HCT116 (cell line): ENCODE data around the gene NBEAL2. TPM values are rescaled to one million over a fixed set of nuclear protein-coding genes. Genes with fewer than 3 reads are reported as not detected.

Experiments used
- ATAC-seq: fragments of 200-7000 bp; cut with Tn5 transposase; 2 replicates; pipeline ENCODE4 v1.9.1; 2020; ENCODE audit warnings: mild to moderate bottlenecking, moderate library complexity
- BruUV-seq: library from RNA; stranded (reverse); fragments of 400-500 nt; replicated peaks from 2 replicates; lab custom pipeline; 2021; lab: Mats Ljungman, UMichigan
- CTCF ChIA-PET: fragments of 300-600 bp; sonication (Branson Sonifier 250); formaldehyde crosslinking; loops from one replicate; lab custom pipeline; 2021; ENCODE audit warnings: antibody characterized with exemption; lab: Charles Lee
- POLR2A ChIA-PET: fragments of 300-600, 350-600 bp; sonication (Branson Sonifier 250); formaldehyde crosslinking; loops from one replicate; lab custom pipeline; 2021; ENCODE audit warnings: antibody characterized with exemption; lab: Charles Lee
- RAD21 ChIA-PET, 2 experiments: fragments of 300-600 bp; sonication (Branson Sonifier 250); formaldehyde crosslinking; loops; one replicate each; lab custom pipeline; 2023; ENCODE audit warnings: low total read pairs in 2 of 2; ENCODE audit not compliant: uncharacterized antibody in 2 of 2, unreplicated experiment in 2 of 2, low non-redundant PET in 1 of 2; lab: Charles Lee
- DNase-seq: peaks from one replicate; pipeline ENCODE4 v3.0.0-alpha.2; 2010; ENCODE audit warnings: low read depth, low spot score
- H2AFZ ChIP-seq: fragments of 200-600 bp; shearing (Covaris generic), sonication (generic); 2 replicates; pipeline ENCODE4 v1.6.1; 2017; ENCODE audit warnings: low read depth, mixed run types, mixed read lengths, antibody characterized with exemption, low read length; ENCODE audit not compliant: poor library complexity, severe bottlenecking
- H3K27ac ChIP-seq: 2 replicates; pipeline ENCODE4 v1.5.1; 2012; ENCODE audit warnings: low read depth, low read length
- H3K27me3 ChIP-seq: fragments of 200-600 bp; sonication (generic); 2 replicates; pipeline ENCODE4 v1.6.1; 2016; ENCODE audit warnings: mixed run types, low read length, mixed read lengths; ENCODE audit not compliant: insufficient read depth
- H3K36me3 ChIP-seq, 2 experiments: fragments of 200-500 bp in 1 of 2; fragments of 200-600 bp in 1 of 2; sonication (Bioruptor generic) in 1 of 2; sonication (generic) in 1 of 2; 2 replicates each; pipeline versions ENCODE4 v1.5.1 to v1.6.1; 2014 to 2016; ENCODE audit warnings: low read length in 2 of 2, inconsistent platforms in 1 of 2, mixed read lengths in 1 of 2, mixed run types in 1 of 2; ENCODE audit not compliant: insufficient read depth in 2 of 2, control insufficient read depth in 1 of 2
- H3K4me1 ChIP-seq, 2 experiments: fragments of 200-600 bp in 1 of 2; sonication (generic) in 1 of 2; 2 replicates each; pipeline versions ENCODE4 v1.5.1 to v1.6.1; 2012 to 2017; ENCODE audit warnings: low read length in 2 of 2, inconsistent platforms in 1 of 2, mild to moderate bottlenecking in 1 of 2, mixed read lengths in 1 of 2, mixed run types in 1 of 2, moderate library complexity in 1 of 2; ENCODE audit not compliant: insufficient read depth in 2 of 2, control insufficient read depth in 1 of 2
- H3K4me2 ChIP-seq: fragments of 200-600 bp; sonication (generic); 2 replicates; pipeline ENCODE4 v1.6.1; 2017; ENCODE audit warnings: mixed run types, low read length, mixed read lengths
- H3K4me3 ChIP-seq, 2 experiments: fragments of 200-600 bp in 1 of 2; sonication (generic) in 1 of 2; replicated peaks in 1 of 2; 2 replicates each; pipeline ENCODE4 v1.5.1; 2011 to 2016; ENCODE audit warnings: low read length in 2 of 2, control low read depth in 1 of 2, low read depth in 1 of 2, mild to moderate bottlenecking in 1 of 2, mixed read lengths in 1 of 2, mixed run types in 1 of 2
- H3K79me2 ChIP-seq: fragments of 200-600 bp; sonication (generic); 2 replicates; pipeline ENCODE4 v1.6.1; 2017; ENCODE audit warnings: mild to moderate bottlenecking, mixed run types, low read length, moderate library complexity, mixed read lengths; ENCODE audit not compliant: insufficient read depth
- H3K9ac ChIP-seq: fragments of 200-600 bp; sonication (generic); 2 replicates; pipeline ENCODE4 v1.6.1; 2016; ENCODE audit warnings: low read length, mixed read lengths
- H3K9me2 ChIP-seq: fragments of 200-600 bp; sonication (generic), shearing (Covaris generic); 2 replicates; pipeline ENCODE4 v1.6.1; 2017; ENCODE audit warnings: mixed run types, mild to moderate bottlenecking, moderate library complexity; ENCODE audit not compliant: insufficient read depth
- H3K9me3 ChIP-seq, 2 experiments: fragments of 200-500 bp in 1 of 2; fragments of 200-600 bp in 1 of 2; sonication (Bioruptor generic) in 1 of 2; sonication (generic) in 1 of 2; 2 replicates each; pipeline ENCODE4 v1.6.1; 2014 to 2017; ENCODE audit warnings: low read length in 2 of 2, mixed read lengths in 2 of 2, inconsistent platforms in 1 of 2, low read depth in 1 of 2, mild to moderate bottlenecking in 1 of 2, mixed run types in 1 of 2, moderate library complexity in 1 of 2; ENCODE audit not compliant: control insufficient read depth in 1 of 2, insufficient read depth in 1 of 2
- H4K20me1 ChIP-seq: fragments of 200-600 bp; sonication (generic), shearing (Covaris generic); 2 replicates; pipeline ENCODE4 v1.6.1; 2017; ENCODE audit warnings: mixed run types, mild to moderate bottlenecking, moderate library complexity; ENCODE audit not compliant: insufficient read depth
- CBX3 ChIP-seq: IDR thresholded peaks from 2 replicates; pipeline ENCODE4 v1.6.1; 2012; ENCODE audit warnings: low read depth
- ELF1 ChIP-seq: IDR thresholded peaks from 2 replicates; pipeline ENCODE4 v1.6.1; 2012; ENCODE audit warnings: low read depth, borderline replicate concordance
- EZH2 ChIP-seq: fragments of 200-600 bp; sonication (generic); IDR thresholded peaks from 2 replicates; pipeline ENCODE4 v1.6.1; 2017; ENCODE audit warnings: antibody characterized with exemption, mixed run types
- SP1 ChIP-seq: IDR thresholded peaks from 2 replicates; pipeline ENCODE4 v1.6.1; 2012; ENCODE audit warnings: low read depth
- SRF ChIP-seq: IDR thresholded peaks from 2 replicates; pipeline ENCODE4 v1.6.1; 2012; ENCODE audit warnings: low read depth
- ZFX ChIP-seq: fragments of 450-650 bp; IDR thresholded peaks from 2 replicates; pipeline ENCODE4 v1.6.1; 2017
- intact Hi-C: fragments of 100-400 bp; cut with micrococcal nuclease; formaldehyde crosslinking; loops from 2 replicates; pipeline ENCODE4 v1.10.0; 2022
- total RNA-seq: library from RNA; stranded (reverse); gene quantifications from one replicate; pipeline ENCODE4 v1.2.1, GENCODE V29; 2021; ENCODE audit not compliant: unreplicated experiment
- TF ChIP-seq, protein P1 (sequence below), 3 experiments: fragments of 200-600 bp in 1 of 3; sonication (generic) in 1 of 3; IDR thresholded peaks in 2 of 3; conservative IDR thresholded peaks in 1 of 3; 2 replicates each; pipeline ENCODE4 v1.5.1; 2012 to 2017; ENCODE audit warnings: low read depth in 2 of 3, low read length in 2 of 3, antibody characterized with exemption in 1 of 3, borderline replicate concordance in 1 of 3, control low read depth in 1 of 3, mild to moderate bottlenecking in 1 of 3, mixed read lengths in 1 of 3, mixed run types in 1 of 3, moderate library complexity in 1 of 3; ENCODE audit not compliant: insufficient read depth in 1 of 3

Gene NBEAL2
- total RNA-seq, 1 experiment from 2014 or later, result 72.9 TPM

DNA sequence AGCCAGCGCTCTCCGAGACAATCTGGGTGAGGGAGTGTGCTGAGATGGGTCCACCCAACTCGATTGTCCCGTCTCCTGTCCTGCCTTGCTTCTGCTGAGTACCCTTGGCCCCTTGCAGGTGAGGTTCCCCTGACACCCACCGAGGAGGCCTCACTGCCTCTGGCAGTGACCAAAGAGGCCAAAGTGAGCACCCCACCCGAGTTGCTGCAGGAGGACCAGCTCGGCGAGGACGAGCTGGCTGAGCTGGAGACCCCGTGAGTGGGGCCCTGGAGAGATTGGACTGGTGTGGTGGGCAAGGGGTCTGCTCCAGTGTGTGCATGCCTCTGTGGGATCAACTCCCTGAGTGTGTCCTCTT is 23.6 kb downstream of the NBEAL2 start:
- no peak overlapping the region for H2AFZ ChIP-seq
- BruUV-seq, result no TSS peak
- no peak for TF ChIP-seq ELF1
- TF ChIP-seq, protein P1, sequence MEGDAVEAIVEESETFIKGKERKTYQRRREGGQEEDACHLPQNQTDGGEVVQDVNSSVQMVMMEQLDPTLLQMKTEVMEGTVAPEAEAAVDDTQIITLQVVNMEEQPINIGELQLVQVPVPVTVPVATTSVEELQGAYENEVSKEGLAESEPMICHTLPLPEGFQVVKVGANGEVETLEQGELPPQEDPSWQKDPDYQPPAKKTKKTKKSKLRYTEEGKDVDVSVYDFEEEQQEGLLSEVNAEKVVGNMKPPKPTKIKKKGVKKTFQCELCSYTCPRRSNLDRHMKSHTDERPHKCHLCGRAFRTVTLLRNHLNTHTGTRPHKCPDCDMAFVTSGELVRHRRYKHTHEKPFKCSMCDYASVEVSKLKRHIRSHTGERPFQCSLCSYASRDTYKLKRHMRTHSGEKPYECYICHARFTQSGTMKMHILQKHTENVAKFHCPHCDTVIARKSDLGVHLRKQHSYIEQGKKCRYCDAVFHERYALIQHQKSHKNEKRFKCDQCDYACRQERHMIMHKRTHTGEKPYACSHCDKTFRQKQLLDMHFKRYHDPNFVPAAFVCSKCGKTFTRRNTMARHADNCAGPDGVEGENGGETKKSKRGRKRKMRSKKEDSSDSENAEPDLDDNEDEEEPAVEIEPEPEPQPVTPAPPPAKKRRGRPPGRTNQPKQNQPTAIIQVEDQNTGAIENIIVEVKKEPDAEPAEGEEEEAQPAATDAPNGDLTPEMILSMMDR (IDR thresholded peaks at IDR 0.05 in 2 of 3, conservative IDR thresholded peaks at IDR 0.05 in 1 of 3; ENCODE audit: borderline replicate concordance in 1 of 3, insufficient read depth in 1 of 3, low read depth in 2 of 3, low read length in 2 of 3), result no peak
- no peak for TF ChIP-seq SP1
- TF ChIP-seq, all 23 proteins: peak for 0
- Histone ChIP-seq H3K4me3 (no peak overlapping the region), H3K9ac (no peak overlapping the region), H3K27ac (no peak overlapping the region), H3K4me2 (no peak overlapping the region), H3K9me2 (no peaks in the 10 kb centered on the region), H3K36me3 (peaks cover 0 to 24% of the 10 kb centered on the region in 2 experiments; a peak in 2 of 4 replicates), H3K9me3 (no peaks in the 10 kb centered on the region), H3K4me1 (peaks cover 0 to 14% of the 10 kb centered on the region in 2 experiments; a peak in 1 of 4 replicates), H3K79me2 (no peaks in the 10 kb centered on the region), H3K27me3 (no peaks in the 10 kb centered on the region), H4K20me1 (no peaks in the 10 kb centered on the region)
- no peak for DNase-seq
- POLR2A ChIA-PET, result no interaction called here
- RAD21 ChIA-PET, result no interaction called here
- intact Hi-C loops, result no loop called here
- CTCF ChIA-PET, result interaction anchor here (2.3 kb wide), 1 partner anchor 321 kb away, joined by 9 read pairs; no protein-coding TSS in a partner anchor
- no peak for ATAC-seq

DNA sequence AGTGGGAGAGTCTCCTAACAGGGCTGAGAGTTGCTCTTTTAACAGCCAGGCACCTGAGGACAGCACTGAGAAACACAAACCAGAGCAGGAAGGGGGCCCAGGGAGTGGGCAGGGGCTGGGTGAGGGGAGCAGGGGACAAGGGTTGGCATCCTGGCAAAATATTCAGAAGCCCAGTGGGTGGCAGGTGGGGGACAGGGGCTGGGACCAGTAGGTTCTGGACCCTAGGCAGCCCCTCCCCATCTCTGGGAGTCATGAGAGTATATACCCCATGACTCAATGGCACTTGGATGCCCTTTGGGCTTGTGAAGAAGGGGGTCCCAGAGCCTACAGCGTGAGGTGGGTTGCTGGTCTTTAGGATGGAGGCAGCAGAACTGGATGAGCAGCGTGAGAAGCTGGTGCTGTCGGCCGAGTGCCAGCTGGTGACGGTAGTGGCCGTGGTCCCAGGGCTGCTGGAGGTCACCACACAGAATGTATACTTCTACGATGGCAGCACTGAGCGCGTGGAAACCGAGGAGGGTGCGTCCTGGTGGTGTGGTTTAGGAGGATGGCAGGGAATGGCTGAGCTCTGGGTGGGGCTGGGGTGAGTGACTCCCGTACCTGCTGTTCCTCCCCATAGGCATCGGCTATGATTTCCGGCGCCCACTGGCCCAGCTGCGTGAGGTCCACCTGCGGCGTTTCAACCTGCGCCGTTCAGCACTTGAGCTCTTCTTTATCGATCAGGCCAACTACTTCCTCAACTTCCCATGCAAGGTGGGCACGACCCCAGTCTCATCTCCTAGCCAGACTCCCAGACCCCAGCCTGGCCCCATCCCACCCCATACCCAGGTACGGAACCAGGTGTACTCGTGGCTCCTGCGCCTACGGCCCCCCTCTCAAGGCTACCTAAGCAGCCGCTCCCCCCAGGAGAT is 24.2 kb downstream of the NBEAL2 start:
- H4K20me1 ChIP-seq, result no peaks in the 10 kb centered on the region
- no TSS peak for BruUV-seq
- peaks cover 0 to 8% of the 10 kb centered on the region in 2 experiments; a peak in 1 of 4 replicates for H3K4me1 ChIP-seq
- POLR2A ChIA-PET, result no interaction called here
- H3K4me2 ChIP-seq, result no peak overlapping the region
- no peak overlapping the region for H3K4me3 ChIP-seq
- H3K9me3 ChIP-seq, result no peaks in the 10 kb centered on the region
- ATAC-seq, result no peak
- CTCF ChIA-PET, result interaction anchor here (2.3 kb wide), 1 partner anchor 320 kb away, joined by 9 read pairs; no protein-coding TSS in a partner anchor
- RAD21 ChIA-PET, result no interaction called here
- H3K9me2 ChIP-seq, result no peaks in the 10 kb centered on the region
- no peak overlapping the region for H3K9ac ChIP-seq
- TF ChIP-seq SRF, result no peak
- no peak for TF ChIP-seq ZFX
- TF ChIP-seq EZH2, result no peak
- TF ChIP-seq CBX3, result no peak
- TF ChIP-seq, all 23 proteins: peak for 0
- H3K79me2 ChIP-seq, result no peaks in the 10 kb centered on the region
- DNase-seq, result no peak
- H2AFZ ChIP-seq, result no peak overlapping the region
- peaks cover 5 to 24% of the 10 kb centered on the region in 2 experiments; a peak in 3 of 4 replicates for H3K36me3 ChIP-seq
- H3K27ac ChIP-seq, result no peak overlapping the region
- intact Hi-C loops, result no loop called here
- no peaks in the 10 kb centered on the region for H3K27me3 ChIP-seq
